NCI-H1417 (cell line): ENCODE data around the gene NRP2.

ENCODE experiments used
- DNase-seq, 3 experiments: peaks; one replicate each; lab custom pipeline; 2025; lab: John Stamatoyannopoulos, UW

NRP2 gene

GRCh38 chr2:205732314-205732713 is 50.0 kb downstream of the NRP2 start:
- no peak for DNase-seq

- no peak for DNase-seq
Observed at GRCh38 chr2:205733082-205733481, 50.8 kb downstream of the NRP2 start.

- DNase-seq = no peak
Observed at GRCh38 chr2:205733648-205734047, 51.3 kb downstream of the NRP2 start.

GRCh38 chr2:205734436-205735037 is 52.2 kb downstream of the NRP2 start:
- peak in 1 of 3 experiments; percentile 9 for DNase-seq

GRCh38 chr2:205738117-205738968 is 56.0 kb downstream of the NRP2 start:
- DNase-seq = no peak

- DNase-seq = no peak
Observed at GRCh38 chr2:205739620-205740019, 57.3 kb downstream of the NRP2 start.

- DNase-seq = no peak
Observed at GRCh38 chr2:205740381-205740780, 58.1 kb downstream of the NRP2 start.

- DNase-seq = no peak
Observed at GRCh38 chr2:205741256-205741978, 59.1 kb downstream of the NRP2 start.

- no peak for DNase-seq
Observed at GRCh38 chr2:205743137-205743536, 60.8 kb downstream of the NRP2 start.

GRCh38 chr2:205744074-205744591 is 61.8 kb downstream of the NRP2 start:
- DNase-seq = no peak

- no peak for DNase-seq
Observed at GRCh38 chr2:205745661-205746419, 63.5 kb downstream of the NRP2 start.

- no peak for DNase-seq
Observed at GRCh38 chr2:205746420-205746785, 64.1 kb downstream of the NRP2 start.

GRCh38 chr2:205747829-205748386 is 65.6 kb downstream of the NRP2 start:
- peak in 1 of 3 experiments; percentile 19 for DNase-seq

GRCh38 chr2:205748639-205749038 is 66.3 kb downstream of the NRP2 start:
- DNase-seq = no peak

GRCh38 chr2:205749078-205749477 is 66.8 kb downstream of the NRP2 start:
- DNase-seq = no peak

GRCh38 chr2:205750797-205751196 is 68.5 kb downstream of the NRP2 start:
- no peak for DNase-seq

- no peak for DNase-seq
Observed at GRCh38 chr2:205751569-205752031, 69.3 kb downstream of the NRP2 start.

GRCh38 chr2:205752296-205752820 is 70.1 kb downstream of the NRP2 start:
- DNase-seq = no peak

- DNase-seq = no peak
Observed at GRCh38 chr2:205752924-205753323, 70.6 kb downstream of the NRP2 start.

- peak in 2 of 3 experiments; percentile 12 to 69 for DNase-seq
Observed at GRCh38 chr2:205754285-205754923, 72.1 kb downstream of the NRP2 start.

GRCh38 chr2:205754924-205755321 is 72.6 kb downstream of the NRP2 start:
- DNase-seq = no peak
